GM18909 (cell line): ENCODE data around the gene ZNF672.
"Not testable (repeated sequence)": the region's sequence is repeated elsewhere in the genome, so short reads cannot be mapped to it uniquely, and the experiment has no call there.

Source experiments
- ATAC-seq: cut with Tn5 transposase; IDR thresholded peaks from one replicate; pipeline ENCODE4 v1.9.1; 2021; ENCODE audit warnings: mild to moderate bottlenecking; ENCODE audit not compliant: unreplicated experiment, poor library complexity

ZNF672 gene

GRCh38 chr1:248830718-248831017 lies 7.4 kb upstream of the ZNF672 start:
- ATAC-seq: not testable (repeated sequence)

- no peak for ATAC-seq
Observed at GRCh38 chr1:248831842-248832241, 6.2 kb upstream of the ZNF672 start.

DNA sequence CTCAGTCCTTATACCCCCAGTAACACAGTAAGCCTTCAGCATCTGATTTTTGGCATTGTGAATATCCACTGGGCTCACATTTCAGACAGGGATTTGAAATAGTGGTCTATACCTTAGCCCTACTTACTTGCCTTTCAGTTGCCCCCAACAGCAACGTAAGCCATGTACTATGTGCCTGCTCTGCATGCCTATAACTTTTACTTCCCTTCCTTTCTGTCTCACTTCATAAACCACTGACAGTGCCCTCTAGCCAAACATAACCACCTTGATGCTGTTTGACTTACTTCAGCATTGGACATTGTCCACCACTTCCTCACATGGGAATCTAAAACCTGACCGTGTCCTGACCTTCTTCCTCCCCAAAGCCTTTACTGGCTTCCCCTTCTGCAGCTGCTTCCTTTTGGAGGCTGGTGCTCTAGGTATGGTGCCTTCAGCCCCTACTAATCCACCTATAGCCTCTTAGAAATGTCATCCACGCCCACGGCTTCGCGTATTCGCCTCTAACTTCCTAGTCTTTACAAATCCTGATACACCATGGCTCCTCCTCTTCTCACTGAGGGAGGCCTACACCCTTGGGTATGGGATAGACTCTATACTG lies 3.6 kb upstream of the ZNF672 start:
- ATAC-seq: no peak

- no peak for ATAC-seq
Observed at GRCh38 chr1:248837045-248837780, 811 bp upstream of the ZNF672 start.

- ATAC-seq: peak; percentile 72
Observed at GRCh38 chr1:248838357-248839167, 538 bp downstream of the ZNF672 start.

- ATAC-seq: no peak
Observed at GRCh38 chr1:248839168-248839555, 1.1 kb downstream of the ZNF672 start.

- no peak for ATAC-seq
Observed at GRCh38 chr1:248840946-248841345, 2.9 kb downstream of the ZNF672 start.

- no peak for ATAC-seq
Observed at GRCh38 chr1:248841702-248842395, 3.8 kb downstream of the ZNF672 start.

DNA sequence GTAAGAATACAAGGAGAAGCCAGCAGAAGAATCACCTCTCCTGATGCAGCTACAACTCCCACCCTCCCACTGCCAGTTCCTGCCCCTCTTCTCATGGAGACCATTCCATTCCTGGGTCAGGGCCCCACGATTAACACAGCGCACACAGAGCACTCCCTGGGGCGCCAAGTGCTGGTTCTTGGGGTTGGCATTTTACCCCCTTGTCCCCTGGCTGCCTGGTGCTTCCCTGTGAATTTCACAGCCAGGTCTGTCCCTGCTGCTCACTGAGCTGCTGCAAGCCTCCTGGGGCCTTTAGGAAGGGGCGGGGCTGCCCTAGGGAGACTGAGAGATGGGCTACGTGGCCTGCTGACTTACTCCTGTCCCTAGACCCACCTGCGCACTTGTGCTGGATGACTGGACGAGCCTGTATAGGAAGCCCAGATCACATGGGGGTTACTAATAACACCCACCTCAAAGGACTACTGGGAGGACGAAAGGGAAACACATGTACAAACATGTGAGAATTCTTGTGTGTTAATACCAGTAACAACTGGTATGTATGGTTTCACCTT lies 4.8 kb downstream of the ZNF672 start:
- peak; percentile 21 for ATAC-seq

DNA sequence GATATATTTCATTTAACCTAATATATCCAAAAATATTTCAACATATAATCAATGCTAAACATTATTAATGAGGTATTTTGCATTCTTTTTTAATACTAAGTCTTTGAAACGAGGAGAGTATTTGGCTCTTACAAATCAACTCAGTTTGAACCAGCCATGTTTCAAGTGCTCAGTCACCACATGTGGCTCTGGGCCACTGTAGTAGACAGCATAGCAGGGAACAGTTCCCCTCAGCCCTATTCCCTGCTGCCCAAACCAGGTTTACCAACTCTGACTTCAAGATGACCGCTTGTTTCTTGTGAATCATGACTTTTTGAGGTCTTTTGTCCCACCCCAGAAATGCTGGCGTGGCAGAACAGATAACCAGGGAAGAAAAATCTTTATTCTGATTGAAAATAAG lies 5.7 kb downstream of the ZNF672 start:
- ATAC-seq: no peak

- ATAC-seq: no peak
Observed at GRCh38 chr1:248844526-248844925, 6.5 kb downstream of the ZNF672 start.

DNA sequence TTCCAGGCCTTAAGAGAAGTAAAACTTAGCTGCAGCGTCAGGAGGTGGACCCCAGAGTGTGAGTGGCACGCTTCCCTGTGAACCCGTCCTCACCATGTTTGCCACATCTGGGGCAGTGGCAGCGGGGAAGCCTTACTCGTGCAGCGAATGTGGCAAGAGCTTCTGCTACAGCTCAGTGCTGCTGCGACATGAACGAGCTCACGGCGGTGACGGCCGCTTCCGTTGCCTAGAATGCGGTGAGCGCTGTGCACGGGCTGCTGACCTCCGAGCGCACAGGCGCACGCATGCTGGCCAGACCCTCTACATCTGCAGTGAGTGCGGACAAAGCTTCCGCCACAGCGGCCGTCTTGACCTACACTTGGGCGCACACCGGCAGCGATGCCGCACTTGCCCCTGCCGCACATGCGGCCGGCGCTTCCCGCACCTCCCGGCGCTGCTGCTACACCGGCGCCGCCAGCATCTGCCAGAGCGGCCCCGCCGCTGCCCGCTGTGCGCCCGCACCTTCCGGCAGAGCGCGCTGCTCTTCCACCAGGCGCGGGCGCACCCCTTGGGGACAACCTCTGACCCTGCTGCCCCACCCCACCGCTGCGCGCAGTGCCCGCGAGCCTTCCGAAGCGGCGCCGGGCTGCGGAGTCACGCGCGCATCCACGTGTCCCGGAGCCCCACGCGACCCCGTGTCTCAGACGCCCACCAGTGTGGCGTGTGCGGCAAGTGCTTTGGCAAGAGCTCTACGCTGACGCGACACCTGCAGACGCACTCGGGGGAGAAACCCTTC lies 9.3 kb downstream of the ZNF672 start:
- no peak for ATAC-seq

GRCh38 chr1:248847956-248848561 lies 10.0 kb downstream of the ZNF672 start:
- no peak for ATAC-seq

DNA sequence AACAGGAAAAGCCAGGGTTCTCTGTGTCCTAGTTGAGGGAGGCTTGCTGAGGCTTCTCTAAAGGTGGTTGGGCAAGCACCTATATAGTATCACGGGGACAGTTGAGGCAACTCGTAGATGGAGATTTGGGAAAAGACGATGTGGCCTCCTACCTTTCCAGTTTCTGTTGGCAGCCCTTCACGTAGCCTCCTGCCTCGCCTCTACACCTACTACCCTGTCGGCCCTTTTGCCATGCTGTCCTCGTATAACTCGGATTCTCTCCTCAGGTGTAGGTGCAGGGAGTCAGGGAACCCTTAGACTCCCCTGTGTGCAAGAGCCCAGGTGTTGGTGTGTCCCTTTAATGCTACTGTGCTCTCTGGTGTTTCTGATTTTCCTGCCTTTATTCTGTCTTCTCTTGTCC lies 10.6 kb downstream of the ZNF672 start:
- ATAC-seq: no peak

- no peak for ATAC-seq
Observed at GRCh38 chr1:248849152-248849551, 11.1 kb downstream of the ZNF672 start.

- no peak for ATAC-seq
Observed at GRCh38 chr1:248849637-248850036, 11.6 kb downstream of the ZNF672 start.

DNA sequence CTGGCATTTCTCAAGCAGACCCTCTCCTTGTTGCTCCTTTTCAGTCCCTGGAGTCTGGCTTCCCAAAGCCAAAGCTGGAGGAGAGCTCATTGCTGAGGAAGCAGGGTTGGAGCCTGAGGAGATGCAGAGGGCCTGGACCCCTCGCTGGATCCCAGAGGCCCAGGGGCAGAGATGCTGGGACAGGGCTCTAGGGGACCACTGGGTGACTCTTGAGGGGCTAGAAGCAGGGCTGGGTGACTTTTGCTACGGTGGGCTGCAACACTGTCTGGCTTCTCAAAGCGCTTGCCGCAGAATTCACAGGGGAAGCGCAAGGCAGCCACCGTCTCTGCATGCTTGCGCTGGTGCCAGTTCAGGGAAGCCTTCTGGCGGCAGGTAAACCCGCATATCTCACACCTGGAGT lies 12.1 kb downstream of the ZNF672 start:
- no peak for ATAC-seq

DNA sequence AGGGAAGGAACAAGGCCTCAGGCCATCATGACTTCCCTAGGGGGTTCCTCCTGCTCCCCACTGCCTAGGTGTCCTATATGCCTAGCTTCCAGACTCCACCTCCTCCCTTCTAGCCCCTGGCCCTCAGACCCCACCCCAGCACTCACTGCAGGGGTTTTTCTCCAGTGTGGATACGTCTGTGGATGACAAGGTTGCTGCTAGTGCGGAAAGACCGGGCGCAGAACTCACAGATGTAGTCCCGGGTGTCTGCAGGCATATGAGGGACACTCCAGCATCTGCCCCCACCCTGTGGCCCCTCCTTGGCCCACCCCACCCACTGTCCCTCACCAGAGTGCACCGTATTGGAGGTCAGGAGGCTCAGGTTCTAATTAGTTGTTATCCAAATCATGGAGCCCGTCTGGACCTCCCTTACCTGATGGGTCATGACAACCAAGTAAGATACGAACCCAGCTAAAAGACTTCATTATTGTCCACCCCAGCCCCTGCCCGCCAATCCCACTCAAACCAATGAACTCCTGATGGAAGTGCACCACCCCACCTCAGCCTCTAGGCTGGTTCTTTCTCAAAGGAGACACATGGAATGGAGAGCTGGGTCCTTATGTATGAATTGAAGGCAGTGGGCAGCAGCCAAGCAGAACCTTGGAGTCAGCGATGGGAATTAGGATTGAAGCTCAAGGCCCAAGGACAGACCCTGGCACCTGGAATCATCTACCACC lies 12.7 kb downstream of the ZNF672 start:
- ATAC-seq: no peak

DNA sequence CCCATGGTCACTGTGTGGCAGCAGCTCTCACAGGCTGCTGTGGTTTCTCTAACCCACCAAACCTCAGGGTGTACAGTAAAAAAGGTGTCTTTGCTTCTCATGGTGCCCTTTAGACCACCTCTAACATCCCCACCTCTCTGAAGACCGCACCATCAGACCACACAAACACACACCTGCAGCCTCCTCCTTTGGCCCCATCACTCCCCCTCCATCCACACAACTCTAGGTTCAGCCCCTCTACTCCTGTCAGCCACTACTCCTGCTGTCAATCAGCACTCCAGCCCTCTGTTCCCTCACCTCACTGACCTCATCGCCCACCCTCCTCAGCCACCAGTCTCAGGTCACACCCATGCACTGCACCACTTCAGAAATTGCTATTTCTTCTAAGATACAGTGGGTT lies 13.4 kb downstream of the ZNF672 start:
- no peak for ATAC-seq
